K562 (cell line): Measurements from ENCODE around the gene MLLT6. TPM values are rescaled to one million over a fixed set of nuclear protein-coding genes. Genes with fewer than 3 reads are reported as not detected.

Experiments
- ARID1B ChIP-seq: fragments of 450-650 bp; IDR thresholded peaks from 2 replicates; pipeline ENCODE4 v1.6.1; 2016; ENCODE audit warnings: antibody characterized with exemption, mild to moderate bottlenecking, inconsistent platforms
- BHLHE40 ChIP-seq: IDR thresholded peaks from 2 replicates; pipeline ENCODE4 v1.6.1; 2011; ENCODE audit warnings: low read length, improper control_type of control experiment
- E2F8 ChIP-seq: fragments of 450-650 bp; IDR thresholded peaks from 2 replicates; pipeline ENCODE4 v1.7.1; 2018; ENCODE audit warnings: mild to moderate bottlenecking, low read depth; ENCODE audit not compliant: partially characterized antibody
- EGR1 ChIP-seq: fragments of 450-650 bp; conservative IDR thresholded peaks from 2 replicates; pipeline ENCODE4 v1.6.1; 2017; ENCODE audit warnings: mild to moderate bottlenecking
- ILK ChIP-seq: fragments of 450-650 bp; IDR thresholded peaks from 2 replicates; pipeline ENCODE4 v1.6.1; 2016; ENCODE audit warnings: missing genetic modification characterization, low read depth, mild to moderate bottlenecking, missing compliant biosample characterization, moderate library complexity, borderline replicate concordance
- NR2C2 ChIP-seq, 2 experiments: fragments of 200-800 bp in 1 of 2; sonication (Bioruptor generic) in 1 of 2; sonication (generic) in 1 of 2; formaldehyde crosslinking in 1 of 2; IDR thresholded peaks; 2 replicates each; pipeline versions ENCODE4 v1.6.1 to v1.8.0; 2016 to 2022; ENCODE audit warnings: mild to moderate bottlenecking in 1 of 2, missing compliant biosample characterization in 1 of 2, missing genetic modification characterization in 1 of 2, missing genetic modification reagents in 1 of 2
- POLR2AphosphoS5 ChIP-seq: IDR thresholded peaks from 2 replicates; pipeline ENCODE4 v1.6.1; 2011; ENCODE audit warnings: mild to moderate bottlenecking, low read depth, low read length, moderate library complexity; ENCODE audit not compliant: control insufficient read depth, insufficient read depth
- TEAD2 ChIP-seq: fragments of 450-650 bp; IDR thresholded peaks from 2 replicates; pipeline ENCODE4 v1.6.1; 2016; ENCODE audit warnings: missing genetic modification characterization, control low read depth, missing compliant biosample characterization
- U2AF1 ChIP-seq: fragments of 200-400 bp; formaldehyde crosslinking; optimal IDR thresholded peaks from 2 replicates; pipeline ENCODE3; 2017; ENCODE audit warnings: mild to moderate bottlenecking, low read depth, low read length, moderate library complexity
- ZBED1 ChIP-seq: IDR thresholded peaks from 2 replicates; pipeline ENCODE4 v1.6.1; 2014
- ZBTB1 ChIP-seq: sonication (generic); formaldehyde crosslinking; IDR thresholded peaks from 2 replicates; pipeline ENCODE4 v1.8.1; 2023; ENCODE audit warnings: missing genetic modification reagents, low read depth, mild to moderate bottlenecking, borderline replicate concordance
- polyA plus RNA-seq, 8 experiments: library from polyadenylated mRNA; depleted of rRNA in 4 of 8; stranded (reverse) in 5 of 8; unstranded in 3 of 8; fragments of >200 nt; fragmentation: Nextera tagmentation in 2 of 8; fragmentation: Illumina TruSeq in 1 of 8; extraction: Ambion mirVana in 2 of 8; extraction: Trizol in 1 of 8; gene quantifications; 2 replicates each; pipeline versions ENCODE4 v1.2.1 to v1.2.3, GENCODE V29; 2011 to 2014; ENCODE audit warnings: inconsistent platforms in 1 of 8, missing spikeins in 1 of 8
- total RNA-seq, 7 experiments: library from RNA; depleted of rRNA in 6 of 7; stranded (reverse); fragments of >200 nt in 6 of 7; fragmentation: Illumina TruSeq in 2 of 7; extraction: Trizol in 2 of 7; gene quantifications; 2 replicates each; pipeline versions ENCODE4 v1.2.1 to v1.2.3, GENCODE V29; 2011 to 2021; ENCODE audit warnings: low replicate concordance in 1 of 7
- TF ChIP-seq, protein P1 (sequence below): conservative IDR thresholded peaks from 2 replicates; pipeline ENCODE4 v1.6.1; 2011; ENCODE audit warnings: low read depth, mild to moderate bottlenecking, low read length; ENCODE audit not compliant: control insufficient read depth
- TF ChIP-seq, protein P2 (sequence below), 2 experiments: fragments of 150-350 bp in 1 of 2; IDR thresholded peaks; 2 replicates each; pipeline ENCODE4 v1.6.1; 2012 to 2016; ENCODE audit warnings: low read depth in 2 of 2, low read length in 2 of 2, mild to moderate bottlenecking in 1 of 2, moderate library complexity in 1 of 2

The MLLT6 gene
- total and polyA plus RNA-seq, 9 of the 15 experiments (the other 6 are each of a cell fraction or from before 2014, with no cell fraction given) = 3.1 to 71.7 (median 30.0) TPM

- peak; percentile 67; the same call in 1 of the 2 replicates for TF ChIP-seq ZBTB1
- peak; percentile 91 for TF ChIP-seq EGR1
- TF ChIP-seq U2AF1 = no peak
- TF ChIP-seq E2F8 = peak; percentile 88
- no peak for TF ChIP-seq NR2C2 (CRISPR knock-in tag; IDR thresholded peaks at IDR 0.05)
- TF ChIP-seq NR2C2 (tag; IDR thresholded peaks at IDR 0.05) = peak; percentile 75
- TF ChIP-seq ARID1B = peak; percentile 39; the same call in 1 of the 2 replicates
- TF ChIP-seq ILK (tag) = no peak
- TF ChIP-seq, protein P1, sequence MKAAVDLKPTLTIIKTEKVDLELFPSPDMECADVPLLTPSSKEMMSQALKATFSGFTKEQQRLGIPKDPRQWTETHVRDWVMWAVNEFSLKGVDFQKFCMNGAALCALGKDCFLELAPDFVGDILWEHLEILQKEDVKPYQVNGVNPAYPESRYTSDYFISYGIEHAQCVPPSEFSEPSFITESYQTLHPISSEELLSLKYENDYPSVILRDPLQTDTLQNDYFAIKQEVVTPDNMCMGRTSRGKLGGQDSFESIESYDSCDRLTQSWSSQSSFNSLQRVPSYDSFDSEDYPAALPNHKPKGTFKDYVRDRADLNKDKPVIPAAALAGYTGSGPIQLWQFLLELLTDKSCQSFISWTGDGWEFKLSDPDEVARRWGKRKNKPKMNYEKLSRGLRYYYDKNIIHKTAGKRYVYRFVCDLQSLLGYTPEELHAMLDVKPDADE = peak; percentile 73; the same call in 1 of the 2 replicates
- TF ChIP-seq POLR2AphosphoS5 = peak; percentile 84; the same call in 1 of the 2 replicates
- TF ChIP-seq, protein P2, sequence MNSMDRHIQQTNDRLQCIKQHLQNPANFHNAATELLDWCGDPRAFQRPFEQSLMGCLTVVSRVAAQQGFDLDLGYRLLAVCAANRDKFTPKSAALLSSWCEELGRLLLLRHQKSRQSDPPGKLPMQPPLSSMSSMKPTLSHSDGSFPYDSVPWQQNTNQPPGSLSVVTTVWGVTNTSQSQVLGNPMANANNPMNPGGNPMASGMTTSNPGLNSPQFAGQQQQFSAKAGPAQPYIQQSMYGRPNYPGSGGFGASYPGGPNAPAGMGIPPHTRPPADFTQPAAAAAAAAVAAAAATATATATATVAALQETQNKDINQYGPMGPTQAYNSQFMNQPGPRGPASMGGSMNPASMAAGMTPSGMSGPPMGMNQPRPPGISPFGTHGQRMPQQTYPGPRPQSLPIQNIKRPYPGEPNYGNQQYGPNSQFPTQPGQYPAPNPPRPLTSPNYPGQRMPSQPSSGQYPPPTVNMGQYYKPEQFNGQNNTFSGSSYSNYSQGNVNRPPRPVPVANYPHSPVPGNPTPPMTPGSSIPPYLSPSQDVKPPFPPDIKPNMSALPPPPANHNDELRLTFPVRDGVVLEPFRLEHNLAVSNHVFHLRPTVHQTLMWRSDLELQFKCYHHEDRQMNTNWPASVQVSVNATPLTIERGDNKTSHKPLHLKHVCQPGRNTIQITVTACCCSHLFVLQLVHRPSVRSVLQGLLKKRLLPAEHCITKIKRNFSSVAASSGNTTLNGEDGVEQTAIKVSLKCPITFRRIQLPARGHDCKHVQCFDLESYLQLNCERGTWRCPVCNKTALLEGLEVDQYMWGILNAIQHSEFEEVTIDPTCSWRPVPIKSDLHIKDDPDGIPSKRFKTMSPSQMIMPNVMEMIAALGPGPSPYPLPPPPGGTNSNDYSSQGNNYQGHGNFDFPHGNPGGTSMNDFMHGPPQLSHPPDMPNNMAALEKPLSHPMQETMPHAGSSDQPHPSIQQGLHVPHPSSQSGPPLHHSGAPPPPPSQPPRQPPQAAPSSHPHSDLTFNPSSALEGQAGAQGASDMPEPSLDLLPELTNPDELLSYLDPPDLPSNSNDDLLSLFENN (IDR thresholded peaks at IDR 0.05; ENCODE audit: low read depth in 2 of 2, low read length in 2 of 2) = no peak
- no peak for TF ChIP-seq TEAD2 (tag)
- peak; percentile 27; the same call in 1 of the 2 replicates for TF ChIP-seq ZBED1
- TF ChIP-seq BHLHE40 = peak; percentile 69
These were observed 44.4 kb downstream of the MLLT6 start (continued) for GRCh38 chr17:38749223-38750043.
